Spleen (tissue), 11 donors: ENCODE measurements around the gene ACOT11. TPM values are rescaled to one million over a fixed set of nuclear protein-coding genes. Genes with fewer than 3 reads are reported as not detected.

ENCODE experiments used
- DNase-seq: peaks from one replicate; pipeline ENCODE4 v3.0.0-alpha.2; 2020
- H3K27ac ChIP-seq, 8 donors: fragments of 200-600 bp; sonication (generic) in 7 of 8; 1 replicate in 4 of 8; 2 replicates in 4 of 8; pipeline versions ENCODE4 v1.5.0 to v1.8.0; 2016 to 2021; ENCODE audit warnings: inconsistent platforms in 4 of 8, mild to moderate bottlenecking in 4 of 8, moderate library complexity in 1 of 8
- H3K27me3 ChIP-seq, 7 donors: fragments of 200-600 bp; sonication (generic) in 6 of 7; replicated peaks in 1 of 7; 1 replicate in 4 of 7; 2 replicates in 3 of 7; pipeline versions ENCODE4 v1.5.0 to v1.8.0; 2016 to 2021; ENCODE audit warnings: inconsistent platforms in 3 of 7, mild to moderate bottlenecking in 1 of 7
- H3K36me3 ChIP-seq, 6 donors: fragments of 200-600 bp; sonication (generic) in 5 of 6; 1 replicate in 4 of 6; 2 replicates in 2 of 6; pipeline versions ENCODE4 v1.5.0 to v1.8.0; 2016 to 2021; ENCODE audit warnings: inconsistent platforms in 2 of 6
- H3K4me1 ChIP-seq, 6 donors: fragments of 200-600 bp; sonication (generic) in 5 of 6; 1 replicate in 3 of 6; 2 replicates in 3 of 6; pipeline versions ENCODE4 v1.5.0 to v1.8.0; 2016 to 2021; ENCODE audit warnings: inconsistent platforms in 3 of 6
- H3K4me3 ChIP-seq, 8 donors: fragments of 200-600 bp; sonication (generic) in 7 of 8; 1 replicate in 4 of 8; 2 replicates in 4 of 8; pipeline versions ENCODE4 v1.5.0 to v1.8.0; 2016 to 2021; ENCODE audit warnings: inconsistent platforms in 4 of 8, mild to moderate bottlenecking in 4 of 8, moderate library complexity in 2 of 8
- H3K9me3 ChIP-seq, 8 donors: fragments of 200-600 bp; sonication (generic) in 7 of 8; 1 replicate in 4 of 8; 2 replicates in 4 of 8; pipeline versions ENCODE4 v1.5.0 to v1.8.0; 2016 to 2021; ENCODE audit warnings: inconsistent platforms in 4 of 8
- POLR2A ChIP-seq, 3 donors: fragments of 450-650 bp; IDR thresholded peaks; one replicate each; pipeline ENCODE4 v1.5.1; 2017; ENCODE audit warnings: antibody characterized with exemption in 3 of 3, mild to moderate bottlenecking in 1 of 3
- POLR2AphosphoS5 ChIP-seq, 3 donors: sonication (generic); formaldehyde crosslinking; IDR thresholded peaks; one replicate each; pipeline ENCODE4 v1.5.1; 2017; ENCODE audit warnings: antibody characterized with exemption in 3 of 3
- WGBS, 5 donors: extraction: QIAGEN DNeasy Blood & Tissue Kit in 3 of 5; methylation state at CpG; one replicate each; pipeline versions ENCODE4 v1.1.5 to v1.1.7; 2013 to 2018; 5-methylcytosine and 5-hydroxymethylcytosine counted together
- intact Hi-C: fragments of 100-400 bp; cut with DNase I; formaldehyde crosslinking; loops from one replicate; pipeline ENCODE4 v1.15.0; 2023; ENCODE audit warnings: low total_unique reads
- polyA plus RNA-seq, 3 donors: library from polyadenylated mRNA; stranded (reverse); fragments of 200-250 nt; gene quantifications; one replicate each; pipeline ENCODE4 v1.2.1, GENCODE V29; 2013
- total RNA-seq, 7 donors: library from RNA; depleted of rRNA in 3 of 7; stranded (reverse); fragments of >200 nt in 3 of 7; fragmentation: NEBNext Ultra II Directional in 4 of 7; extraction: Animal tissue kit (Norgen Biotek cat#: 25700) in 4 of 7; gene quantifications; one replicate each; pipeline versions ENCODE4 v1.1.0 to v1.2.1, GENCODE V29; 2016 to 2021
- TF ChIP-seq, protein P1 (sequence below), 11 experiments: fragments of 200-600 bp in 7 of 11; fragments of 450-650 bp in 4 of 11; sonication (generic) in 4 of 11; IDR thresholded peaks in 8 of 11; conservative IDR thresholded peaks in 3 of 11; 1 replicate in 7 of 11; 2 replicates in 4 of 11; pipeline versions ENCODE4 v1.4.0 to v1.8.0; 2016 to 2021; ENCODE audit warnings: antibody characterized with exemption in 11 of 11, inconsistent platforms in 4 of 11, mild to moderate bottlenecking in 1 of 11
- donor health status: healthy with polysubstance abuse.
- donor health status: DM: no; HTN: no; CAD: no; lungs with moderate emphysema.
- donor health status: DM: no; HTN: no; CAD: no.
- donor health status: Bipolar disorder and iron deficiency.
- donor health status: healthy.
- donor health status: DM: no; HTN: no; CAD: no.
- donor health status: DM: yes; HTN: yes; CAD: no.

The ACOT11 gene
- total and polyA plus RNA-seq, 10 donors = 0.30 to 3.2 (median 2.1) TPM

DNA sequence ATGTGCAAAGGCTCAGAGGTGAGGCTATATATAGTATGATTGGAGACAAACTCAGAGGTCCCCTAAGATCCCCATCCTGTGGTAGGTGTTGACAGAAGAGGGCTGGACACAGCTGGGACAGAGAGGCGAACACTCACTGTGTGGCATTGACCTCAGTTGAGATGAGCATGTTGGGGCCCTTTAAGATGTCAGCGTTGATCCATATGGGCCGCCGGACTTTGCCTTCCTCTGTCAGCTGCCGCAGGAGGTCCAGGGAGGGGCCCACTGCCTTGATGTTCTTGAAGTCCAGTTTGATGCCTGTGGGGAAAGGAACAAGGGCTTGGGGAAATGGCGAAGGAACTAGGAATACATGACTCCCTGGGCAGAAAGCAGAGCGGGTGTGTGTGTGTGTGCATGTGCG, 66.5 kb downstream of the ACOT11 start:
- H3K27me3 ChIP-seq = no peaks in the 10 kb centered on the region
- 81 to 91% (median 87%) methylated on average over 8 of the region's 8 CpGs for WGBS, 5 donors
- TF ChIP-seq POLR2AphosphoS5 (IDR thresholded peaks at IDR 0.05) = no peak
- no peak for TF ChIP-seq POLR2A (IDR thresholded peaks at IDR 0.05)
- TF ChIP-seq, protein P1, sequence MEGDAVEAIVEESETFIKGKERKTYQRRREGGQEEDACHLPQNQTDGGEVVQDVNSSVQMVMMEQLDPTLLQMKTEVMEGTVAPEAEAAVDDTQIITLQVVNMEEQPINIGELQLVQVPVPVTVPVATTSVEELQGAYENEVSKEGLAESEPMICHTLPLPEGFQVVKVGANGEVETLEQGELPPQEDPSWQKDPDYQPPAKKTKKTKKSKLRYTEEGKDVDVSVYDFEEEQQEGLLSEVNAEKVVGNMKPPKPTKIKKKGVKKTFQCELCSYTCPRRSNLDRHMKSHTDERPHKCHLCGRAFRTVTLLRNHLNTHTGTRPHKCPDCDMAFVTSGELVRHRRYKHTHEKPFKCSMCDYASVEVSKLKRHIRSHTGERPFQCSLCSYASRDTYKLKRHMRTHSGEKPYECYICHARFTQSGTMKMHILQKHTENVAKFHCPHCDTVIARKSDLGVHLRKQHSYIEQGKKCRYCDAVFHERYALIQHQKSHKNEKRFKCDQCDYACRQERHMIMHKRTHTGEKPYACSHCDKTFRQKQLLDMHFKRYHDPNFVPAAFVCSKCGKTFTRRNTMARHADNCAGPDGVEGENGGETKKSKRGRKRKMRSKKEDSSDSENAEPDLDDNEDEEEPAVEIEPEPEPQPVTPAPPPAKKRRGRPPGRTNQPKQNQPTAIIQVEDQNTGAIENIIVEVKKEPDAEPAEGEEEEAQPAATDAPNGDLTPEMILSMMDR (IDR thresholded peaks at IDR 0.05 in 8 of 11, conservative IDR thresholded peaks at IDR 0.05 in 3 of 11) = no peak
- H3K4me3 ChIP-seq = no peak overlapping the region
- DNase-seq = peak; percentile 39
- H3K27ac ChIP-seq = no peak overlapping the region
- peaks cover 0 to 8% (median 2%) of the 10 kb centered on the region in 6 donors for H3K4me1 ChIP-seq
- intact Hi-C loops = no loop called here
- no peaks in the 10 kb centered on the region for H3K36me3 ChIP-seq
- no peaks in the 10 kb centered on the region for H3K9me3 ChIP-seq

DNA sequence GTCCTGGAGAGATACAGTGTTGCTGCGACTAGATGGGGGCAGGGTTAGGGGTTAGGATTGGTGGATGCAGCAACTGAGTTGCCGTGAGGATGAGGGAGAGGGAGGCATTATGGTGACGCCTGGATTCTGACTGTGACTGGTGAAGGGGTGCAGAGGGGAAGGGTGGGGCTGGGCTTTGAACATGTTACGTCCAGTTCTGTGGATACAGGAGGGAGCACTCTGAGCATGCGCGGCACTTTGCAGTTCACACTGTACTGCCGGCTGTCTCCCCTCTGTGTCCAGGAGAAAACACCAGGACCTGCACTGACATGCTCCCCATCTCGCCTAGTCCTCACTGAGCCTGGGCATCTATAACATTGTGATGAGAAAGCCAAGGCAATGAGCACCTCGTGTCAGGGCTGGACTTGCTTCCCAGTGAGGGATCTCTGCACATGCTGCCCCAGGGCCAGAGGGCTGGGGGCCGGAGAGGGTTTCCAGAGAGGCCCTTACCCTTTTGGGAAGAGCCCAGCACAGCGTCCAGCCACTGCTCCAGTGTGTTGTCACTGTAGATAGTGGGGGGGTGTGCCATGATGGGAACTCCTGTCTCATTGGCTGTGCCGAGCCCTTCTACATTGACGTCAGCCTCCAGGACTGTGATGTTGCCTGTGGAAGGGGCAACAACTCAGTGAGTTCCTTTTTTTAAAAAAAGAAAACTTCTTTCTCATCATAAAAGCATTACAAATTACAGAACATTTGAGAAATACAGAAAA, 67.7 kb downstream of the ACOT11 start:
- TF ChIP-seq, protein P1 (IDR thresholded peaks at IDR 0.05 in 8 of 11, conservative IDR thresholded peaks at IDR 0.05 in 3 of 11) = no peak
- TF ChIP-seq POLR2AphosphoS5 (IDR thresholded peaks at IDR 0.05) (no peak), POLR2A (IDR thresholded peaks at IDR 0.05) (no peak)
- Histone ChIP-seq H3K36me3 (no peaks in the 10 kb centered on the region), H3K4me1 (no peaks in the 10 kb centered on the region), H3K9me3 (no peaks in the 10 kb centered on the region), H3K27ac (no peak overlapping the region), H3K27me3 (no peaks in the 10 kb centered on the region), H3K4me3 (no peak overlapping the region)
- WGBS, 5 donors = 69 to 82% (median 81%) methylated on average over 10 to 13 of the region's 13 CpGs
- intact Hi-C loops = no loop called here
- DNase-seq = peak; percentile 72

DNA sequence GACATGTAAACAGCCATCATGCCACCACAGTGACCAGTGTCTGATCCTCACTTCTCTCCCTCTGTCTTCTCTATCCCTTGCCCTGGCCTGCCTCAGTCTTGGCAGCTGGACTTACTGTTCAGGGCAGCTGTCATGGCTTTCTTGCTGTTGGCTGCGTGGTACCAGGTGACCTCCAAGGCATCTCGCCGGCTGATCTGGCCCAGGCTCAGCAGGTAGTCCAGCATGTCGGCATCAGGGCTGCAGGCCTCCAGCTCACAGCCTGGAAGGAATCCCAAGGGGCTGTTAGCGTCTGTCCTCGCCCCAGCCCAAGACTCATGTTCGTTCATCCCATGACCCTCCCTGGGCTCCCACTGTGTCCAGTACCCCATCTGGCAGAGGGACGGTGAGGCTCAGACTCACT, 71.7 kb downstream of the ACOT11 start:
- Histone ChIP-seq H3K9me3 (no peaks in the 10 kb centered on the region), H3K4me1 (no peaks in the 10 kb centered on the region), H3K27ac (no peak overlapping the region), H3K36me3 (no peaks in the 10 kb centered on the region), H3K27me3 (no peaks in the 10 kb centered on the region), H3K4me3 (no peak overlapping the region)
- peak; percentile 51 for DNase-seq
- intact Hi-C loops = no loop called here
- TF ChIP-seq, protein P1 (IDR thresholded peaks at IDR 0.05 in 8 of 11, conservative IDR thresholded peaks at IDR 0.05 in 3 of 11) = no peak
- TF ChIP-seq POLR2AphosphoS5 (IDR thresholded peaks at IDR 0.05) = no peak
- TF ChIP-seq POLR2A (IDR thresholded peaks at IDR 0.05) = no peak
- WGBS, 5 donors = 84 to 93% (median 86%) methylated on average over 4 to 8 of the region's 8 CpGs

DNA sequence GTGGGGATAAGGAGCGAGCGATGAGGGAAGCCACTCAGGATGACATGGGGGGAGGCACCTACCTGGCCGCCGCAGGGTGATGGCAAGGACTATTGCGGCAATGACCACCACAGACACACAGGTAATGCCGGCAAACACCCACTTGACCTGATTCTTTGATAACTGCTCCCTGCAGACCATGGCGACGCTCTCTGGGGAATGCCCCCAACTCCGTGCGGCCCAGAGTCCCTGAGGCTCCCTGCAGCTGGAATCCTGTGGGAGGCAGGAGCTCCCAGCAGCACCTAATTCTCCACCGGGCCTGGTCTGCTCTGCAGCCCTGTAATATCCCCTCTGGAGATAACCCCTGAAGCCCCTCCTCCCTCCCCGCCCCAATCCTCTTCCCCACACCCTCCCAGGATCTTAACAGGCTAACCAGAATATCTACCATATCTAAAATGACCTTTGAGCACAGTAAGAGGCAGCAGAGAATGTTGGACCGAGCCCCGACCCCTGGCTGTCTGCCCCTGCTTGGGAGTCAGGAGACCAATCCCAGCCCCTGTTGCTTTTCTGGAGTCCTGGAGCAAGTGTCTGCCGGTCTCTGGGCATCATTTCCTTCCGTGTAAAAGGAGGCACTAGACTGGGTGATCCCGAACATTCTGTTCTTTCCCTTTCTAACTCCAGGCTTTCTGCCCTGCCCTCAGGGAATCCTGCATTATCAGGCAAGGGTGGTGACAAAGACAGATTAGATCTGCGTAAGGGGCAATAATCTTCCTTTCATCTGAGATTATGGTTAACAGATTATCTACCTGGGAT, 75.4 kb downstream of the ACOT11 start, which contains the start of gene FAM151A:
Gene FAM151A, minus strand, starts transcription at position 310 of the 792 bp plus-strand sequence. Its CDS starts 130 bp downstream, at position 180.
- H3K9me3 ChIP-seq = no peaks in the 10 kb centered on the region
- H3K4me1 ChIP-seq = no peaks in the 10 kb centered on the region
- no peak within 1 kb of the TSS for H3K27ac ChIP-seq
- TF ChIP-seq, protein P1 (IDR thresholded peaks at IDR 0.05 in 8 of 11, conservative IDR thresholded peaks at IDR 0.05 in 3 of 11) = no peak
- TF ChIP-seq POLR2AphosphoS5 (IDR thresholded peaks at IDR 0.05) (no peak), POLR2A (IDR thresholded peaks at IDR 0.05) (no peak)
- 79 to 90% (median 84%) methylated on average over 16 to 18 of the region's 18 CpGs for WGBS, 5 donors
- peak; percentile 53 for DNase-seq
- no peak within 1 kb of the TSS for H3K4me3 ChIP-seq
- intact Hi-C loops = no loop called here
- H3K36me3 ChIP-seq = no peaks in the 10 kb centered on the region
- H3K27me3 ChIP-seq = no peaks in the 10 kb centered on the region
